Activated CD4-positive, alpha-beta T cell treated with anti-CD3 and anti-CD28 coated beads, Interleukin-2, amount 50 U/mL, for 16 hours (primary cell): ENCODE results near the gene OST4.
"Not testable (repeated sequence)": the region's sequence is repeated elsewhere in the genome, so short reads cannot be mapped to it uniquely, and the experiment has no call there.

ENCODE experiments used
- DNase-seq: peaks from one replicate; pipeline ENCODE4 v3.0.0-alpha.2; 2020

OST4 gene

DNA sequence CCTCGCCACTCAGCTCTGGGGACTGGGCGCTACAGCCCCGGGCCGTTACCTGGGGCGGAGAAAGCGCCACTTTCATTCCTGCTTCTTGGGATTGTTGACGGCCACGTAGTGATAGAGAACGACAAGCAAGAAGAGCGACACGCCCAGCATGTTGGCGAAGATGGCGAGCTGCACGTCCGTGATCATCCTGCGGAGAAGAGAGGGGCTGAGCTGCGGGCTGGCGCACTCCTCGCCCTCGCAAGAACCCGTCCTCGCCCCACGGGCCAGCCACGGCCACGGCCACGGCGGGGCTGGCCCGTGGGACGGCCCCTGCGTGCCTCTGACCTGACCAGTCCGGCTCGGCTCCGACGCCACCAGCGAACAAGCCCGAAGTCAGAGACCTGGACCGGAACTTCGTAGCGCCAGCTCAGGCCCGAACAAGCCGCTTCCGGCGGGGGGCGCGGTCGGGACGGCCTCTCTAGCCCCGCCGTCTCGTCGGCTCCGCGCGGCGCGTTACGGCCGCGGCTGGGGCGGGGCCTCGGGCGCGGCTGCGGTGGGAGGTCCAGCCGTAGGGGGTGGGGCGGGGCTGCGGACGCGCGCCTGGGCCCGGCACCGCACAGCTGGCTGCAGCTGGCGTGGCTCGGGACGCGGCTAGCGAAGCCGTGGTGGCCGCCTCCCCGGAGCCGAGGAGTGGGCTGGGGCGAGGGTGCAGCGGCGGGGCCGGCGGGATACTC lies at the start of gene OST4:
TSS of gene OST4 (minus strand) at position 378 of the 713 bp plus-strand sequence.
- DNase-seq: peak; percentile 94

DNA sequence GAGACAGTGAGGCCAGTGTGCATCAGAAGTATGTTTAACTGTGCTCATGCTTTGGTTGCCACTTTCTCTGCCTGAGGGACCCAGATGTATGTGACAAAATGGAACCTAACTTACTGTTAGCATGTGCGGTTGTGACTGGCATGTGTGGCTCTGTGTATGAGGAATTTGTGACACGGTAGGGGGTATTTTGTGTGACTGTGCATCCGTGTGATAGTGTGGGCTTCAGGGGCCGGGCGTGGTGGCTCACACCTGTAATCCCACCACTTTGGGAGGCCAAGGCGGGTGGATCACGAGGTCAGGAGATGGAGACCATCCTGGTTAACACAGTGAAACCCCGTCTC lies 47.8 kb upstream of the OST4 start:
- not testable (repeated sequence) for DNase-seq

DNA sequence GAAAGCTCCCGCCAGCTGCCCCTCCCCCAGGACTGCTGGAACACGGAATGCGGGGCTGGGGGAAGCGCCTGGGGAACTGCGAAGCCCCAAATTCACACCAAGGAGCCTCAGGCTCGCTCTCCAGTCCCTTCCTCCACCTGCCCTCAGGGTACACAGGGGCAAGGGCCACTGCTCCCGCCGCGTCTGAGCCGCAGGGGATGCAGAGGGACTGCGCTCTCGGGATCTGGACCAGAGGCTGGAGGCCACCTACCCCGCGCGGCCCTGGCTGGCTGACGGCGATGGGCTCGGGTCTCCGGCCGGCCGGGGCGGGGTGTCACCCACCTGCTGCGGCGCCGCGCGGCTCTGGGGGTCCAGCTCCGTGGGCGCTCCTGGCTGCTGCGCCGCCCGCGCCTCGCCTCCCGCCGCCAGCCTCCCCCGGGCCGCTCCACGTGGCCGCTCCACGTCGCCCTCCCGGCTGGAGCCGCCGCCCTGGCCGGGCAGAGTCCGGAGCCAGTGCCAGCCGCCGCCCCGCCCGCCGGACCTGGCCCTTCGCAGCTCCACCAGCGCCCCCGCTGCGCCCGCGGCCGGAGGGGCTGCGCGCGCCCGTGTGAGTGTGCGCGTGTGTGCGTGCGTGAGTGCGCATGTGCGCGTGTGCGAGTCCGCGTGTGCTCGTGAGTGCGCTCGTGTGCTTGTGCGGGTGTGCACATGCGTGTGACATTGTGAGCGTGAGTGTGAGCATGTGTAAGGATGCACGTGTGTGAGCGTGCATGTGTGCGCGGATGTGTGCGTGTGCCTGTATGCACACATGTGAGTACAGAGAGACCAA lies 47.3 kb upstream of the OST4 start, which contains the start of gene CGREF1:
TSS of gene CGREF1 (minus strand) at position 604 of the 805 bp plus-strand sequence. CDS start 14,762 bp downstream, outside the sequence.
- no peak for DNase-seq

DNA sequence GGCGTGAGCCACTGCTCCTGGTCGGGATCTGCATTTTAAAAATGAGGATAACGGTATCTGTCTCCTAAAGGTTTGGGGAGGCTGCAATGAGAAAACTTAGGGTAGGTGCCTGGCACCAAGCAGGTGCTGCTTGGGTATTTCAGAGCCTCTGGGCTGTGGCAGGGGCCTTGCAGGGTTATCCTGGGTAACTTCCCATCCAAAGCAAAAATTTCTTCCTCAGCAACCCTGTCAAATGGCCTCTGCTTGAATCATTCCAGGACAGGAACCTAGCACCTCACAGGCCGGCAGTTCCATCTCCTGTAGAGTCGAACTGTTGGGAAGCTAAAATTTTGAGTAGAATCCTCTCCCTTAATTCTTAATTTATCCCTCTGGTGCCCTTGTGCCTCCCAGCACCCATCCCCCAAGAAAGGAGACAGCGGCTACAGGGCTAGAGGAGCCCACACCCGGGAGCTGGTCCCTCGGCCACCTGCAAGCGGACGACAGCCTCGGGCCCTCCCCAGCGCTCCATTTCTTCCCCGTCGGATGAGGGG lies 46.6 kb upstream of the OST4 start:
- no peak for DNase-seq

DNA sequence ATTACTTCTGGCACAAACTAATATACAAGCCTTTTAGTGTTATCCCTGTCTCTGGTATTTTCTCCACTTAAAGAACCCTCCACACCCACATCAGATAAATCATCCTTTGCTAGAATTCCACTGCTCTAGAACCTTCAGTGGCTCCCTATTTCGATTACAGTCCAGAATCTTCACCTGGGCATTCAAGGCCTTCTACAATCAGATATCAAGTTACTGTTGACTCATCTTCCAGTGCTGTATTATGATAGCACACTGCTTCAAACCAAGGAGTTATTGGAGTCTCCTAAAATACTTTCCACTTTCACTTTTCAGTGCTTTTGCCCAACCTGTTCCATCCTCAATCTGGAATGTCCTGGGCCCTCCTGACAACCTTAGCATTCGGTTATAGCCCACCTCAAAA lies 44.1 kb upstream of the OST4 start:
- DNase-seq: no peak

DNA sequence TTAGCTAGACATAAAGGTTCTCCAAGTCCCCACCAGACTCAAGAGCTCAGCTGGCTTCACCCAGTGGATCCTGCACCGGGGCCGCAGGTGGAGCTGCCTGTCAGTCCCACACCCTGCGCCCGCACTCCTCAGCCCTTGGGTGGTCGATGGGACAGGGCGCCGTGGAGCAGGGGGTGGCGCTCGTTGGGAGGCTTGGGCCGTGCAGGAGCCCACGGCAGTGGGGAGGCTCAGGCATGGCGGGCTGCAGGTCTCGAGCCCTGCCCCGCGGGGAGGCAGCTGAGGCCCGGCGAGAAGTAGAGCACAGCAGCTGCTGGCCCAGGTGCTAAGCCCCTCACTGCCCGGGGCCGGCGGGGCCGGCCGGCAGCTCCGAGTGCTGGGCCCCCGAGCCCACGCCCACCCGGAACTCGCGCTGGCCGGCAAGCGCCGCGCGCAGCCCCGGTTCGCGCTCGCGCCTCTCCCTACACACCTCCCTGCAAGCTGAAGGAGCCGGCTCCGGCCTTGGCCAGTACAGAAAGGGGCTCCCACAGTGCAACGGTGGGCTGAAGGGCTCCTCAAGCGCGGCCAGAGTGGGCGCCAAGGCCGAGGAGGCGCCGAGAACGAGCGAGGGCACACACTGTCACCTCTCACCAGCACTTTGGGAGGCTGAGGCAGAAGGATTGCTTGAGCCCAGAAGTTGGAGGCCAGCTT lies 40.1 kb upstream of the OST4 start:
- DNase-seq: not testable (repeated sequence)

DNA sequence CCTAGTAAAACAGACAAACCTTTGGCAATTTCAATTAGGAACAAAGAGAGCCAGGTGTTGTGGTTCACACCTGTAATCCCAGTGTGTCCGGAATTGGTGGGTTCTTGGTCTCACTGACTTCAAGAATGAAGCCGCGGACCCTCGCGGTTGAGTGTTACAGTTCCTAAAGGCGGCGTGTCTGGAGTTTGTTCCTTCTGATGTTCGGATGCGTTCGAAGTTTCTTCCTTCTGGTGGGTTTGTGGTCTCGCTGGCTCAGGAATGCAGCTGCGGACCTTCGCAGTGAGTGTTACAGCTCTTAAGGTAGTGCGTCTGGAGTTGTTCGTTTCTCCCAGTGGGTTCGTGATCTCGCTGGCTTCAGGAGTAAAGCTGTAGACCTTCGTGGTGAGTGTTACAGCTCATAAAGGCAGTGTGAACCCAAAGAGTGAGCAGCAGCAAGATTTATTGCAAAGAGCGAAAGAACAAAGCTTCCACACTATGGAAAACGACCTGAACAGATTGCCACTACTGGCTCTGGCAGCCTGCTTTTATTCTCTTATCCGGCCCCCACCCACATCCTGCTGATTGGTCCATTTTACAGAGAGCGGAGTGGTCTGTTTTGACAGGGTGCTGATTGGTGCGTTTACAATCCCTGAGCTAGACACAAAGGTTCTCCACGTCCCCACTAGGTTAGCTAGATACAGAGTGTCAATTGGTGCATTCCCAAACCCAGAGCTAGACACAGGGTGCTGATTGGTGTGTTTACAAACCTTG lies 39.3 kb upstream of the OST4 start:
- not testable (repeated sequence) for DNase-seq

DNA sequence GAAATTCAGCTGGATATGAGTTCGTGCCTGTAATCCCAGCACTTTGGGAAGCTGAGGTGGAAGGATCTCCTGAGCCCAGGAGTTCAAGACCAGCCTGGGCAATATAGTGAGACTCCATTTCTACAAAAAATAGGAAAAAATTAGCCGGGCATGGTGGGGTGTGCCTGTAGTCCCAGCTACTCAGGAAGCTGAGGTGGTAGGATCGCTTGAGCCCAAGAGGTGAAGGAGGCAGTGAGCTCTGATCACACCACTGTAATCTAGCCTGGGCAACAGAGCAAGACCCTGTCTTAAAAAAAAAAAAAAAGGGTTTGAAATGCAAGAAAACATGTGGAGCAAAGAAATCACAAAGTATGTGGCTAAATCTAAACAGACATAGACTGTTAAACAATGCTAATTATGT lies 37.6 kb upstream of the OST4 start:
- DNase-seq: no peak

DNA sequence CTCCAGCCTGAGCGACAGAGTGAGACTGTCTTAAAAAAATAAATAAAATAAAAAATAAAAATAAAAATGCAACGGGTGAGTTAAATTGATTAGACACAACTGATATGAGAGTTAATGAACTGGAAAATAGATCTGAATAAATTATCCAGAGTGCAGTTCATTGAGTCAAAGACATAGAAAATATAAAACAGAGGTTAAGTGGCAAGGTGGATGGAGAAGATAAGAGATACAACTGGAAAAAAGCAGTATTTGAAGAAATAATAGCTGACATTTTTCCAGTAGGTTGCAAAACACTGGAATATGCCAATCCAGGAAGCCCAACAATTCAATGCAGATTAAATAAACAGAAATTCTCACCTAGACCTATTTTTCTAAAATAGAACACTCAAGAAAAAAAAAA lies 36.8 kb upstream of the OST4 start:
- no peak for DNase-seq

DNA sequence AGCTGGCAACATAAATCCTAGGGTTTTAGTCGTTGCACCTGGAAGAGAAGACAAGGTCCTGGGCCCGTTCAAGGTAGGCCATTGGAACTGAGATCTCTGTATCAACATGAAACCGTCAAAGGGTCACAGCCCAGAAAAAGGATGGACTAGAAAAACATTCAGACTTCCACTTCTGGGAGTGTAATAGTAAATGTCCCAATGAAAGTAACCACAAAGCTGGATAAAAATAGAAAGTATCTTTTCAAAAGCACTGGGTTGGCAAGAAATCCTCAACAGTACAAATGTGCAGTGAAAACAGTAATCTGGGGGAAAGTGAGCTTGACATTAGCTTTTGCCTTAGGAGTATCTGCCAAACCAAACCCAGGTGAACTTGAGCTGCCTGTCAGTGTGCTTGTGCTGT lies 34.5 kb upstream of the OST4 start:
- DNase-seq: no peak

DNA sequence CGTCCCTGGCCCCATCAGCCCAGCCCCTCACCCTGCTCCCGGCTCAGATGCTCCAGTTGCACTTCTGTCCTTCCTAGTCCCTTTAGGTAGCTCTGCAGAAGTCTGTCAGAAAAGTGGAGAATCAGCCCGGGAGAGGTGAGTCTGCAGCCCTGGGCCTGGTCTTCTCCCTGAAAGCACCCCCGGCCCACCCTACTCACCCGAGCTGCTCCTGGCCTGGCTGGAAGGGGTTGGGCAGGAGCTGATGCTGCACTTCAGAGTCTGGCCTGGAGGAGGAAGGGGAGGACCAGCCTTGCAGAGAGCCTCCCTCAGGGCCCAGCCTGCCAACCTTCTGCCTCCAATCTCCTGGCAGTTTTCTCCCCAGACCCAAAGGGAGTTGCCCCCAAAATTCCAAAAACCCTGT lies 30.9 kb upstream of the OST4 start:
- DNase-seq: no peak

DNA sequence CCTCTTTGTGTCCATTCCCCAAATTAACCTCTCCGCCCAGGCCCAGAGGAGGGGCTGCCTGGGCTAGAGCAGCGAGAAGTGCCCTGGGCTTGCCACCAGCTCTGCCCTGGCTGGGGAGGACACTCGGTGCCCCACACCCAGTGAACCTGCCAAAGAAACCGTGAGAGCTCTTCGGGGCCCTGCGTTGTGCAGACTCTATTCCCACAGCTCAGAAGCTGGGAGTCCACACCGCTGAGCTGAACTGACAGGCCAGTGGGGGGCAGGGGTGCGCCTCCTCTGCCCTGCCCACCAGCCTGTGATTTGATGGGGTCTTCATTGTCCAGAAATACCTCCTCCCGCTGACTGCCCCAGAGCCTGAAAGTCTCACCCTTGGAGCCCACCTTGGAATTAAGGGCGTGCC lies 28.6 kb upstream of the OST4 start:
- no peak for DNase-seq

DNA sequence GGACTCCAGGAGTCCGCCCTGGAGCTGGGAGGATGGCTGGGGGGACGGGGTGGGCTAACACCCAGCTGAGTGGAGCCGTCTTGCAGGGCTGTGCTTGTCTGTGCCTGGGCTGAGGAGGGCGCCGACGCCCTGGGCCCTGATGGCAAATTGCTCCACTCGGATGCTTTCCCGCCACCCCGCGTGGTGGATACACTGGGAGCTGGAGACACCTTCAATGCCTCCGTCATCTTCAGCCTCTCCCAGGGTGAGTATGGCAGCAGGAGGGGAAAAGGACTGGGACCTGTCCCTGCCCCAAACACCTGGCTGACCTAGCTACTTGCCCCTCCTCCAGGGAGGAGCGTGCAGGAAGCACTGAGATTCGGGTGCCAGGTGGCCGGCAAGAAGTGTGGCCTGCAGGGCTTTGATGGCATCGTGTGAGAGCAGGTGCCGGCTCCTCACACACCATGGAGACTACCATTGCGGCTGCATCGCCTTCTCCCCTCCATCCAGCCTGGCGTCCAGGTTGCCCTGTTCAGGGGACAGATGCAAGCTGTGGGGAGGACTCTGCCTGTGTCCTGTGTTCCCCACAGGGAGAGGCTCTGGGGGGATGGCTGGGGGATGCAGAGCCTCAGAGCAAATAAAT lies 28.0 kb upstream of the OST4 start:
- DNase-seq: no peak

DNA sequence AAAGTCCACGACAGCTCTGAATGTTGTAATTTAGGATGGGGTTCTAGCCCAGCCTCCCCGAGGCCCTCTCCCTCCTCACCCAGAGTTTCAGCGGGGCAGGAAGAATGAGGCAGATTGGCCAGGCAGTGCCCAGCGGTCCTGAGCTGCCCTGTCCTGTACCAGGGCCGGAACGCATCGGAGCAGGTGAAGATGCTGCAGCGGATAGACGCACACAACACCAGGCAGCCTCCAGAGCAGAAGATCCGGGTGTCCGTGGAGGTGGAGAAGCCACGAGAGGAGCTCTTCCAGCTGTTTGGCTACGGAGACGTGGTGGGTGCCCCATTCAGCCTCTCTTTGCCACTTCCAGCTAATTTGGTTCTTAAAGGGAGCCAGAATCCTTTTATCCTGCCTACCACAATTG lies 25.9 kb upstream of the OST4 start:
- DNase-seq: no peak

DNA sequence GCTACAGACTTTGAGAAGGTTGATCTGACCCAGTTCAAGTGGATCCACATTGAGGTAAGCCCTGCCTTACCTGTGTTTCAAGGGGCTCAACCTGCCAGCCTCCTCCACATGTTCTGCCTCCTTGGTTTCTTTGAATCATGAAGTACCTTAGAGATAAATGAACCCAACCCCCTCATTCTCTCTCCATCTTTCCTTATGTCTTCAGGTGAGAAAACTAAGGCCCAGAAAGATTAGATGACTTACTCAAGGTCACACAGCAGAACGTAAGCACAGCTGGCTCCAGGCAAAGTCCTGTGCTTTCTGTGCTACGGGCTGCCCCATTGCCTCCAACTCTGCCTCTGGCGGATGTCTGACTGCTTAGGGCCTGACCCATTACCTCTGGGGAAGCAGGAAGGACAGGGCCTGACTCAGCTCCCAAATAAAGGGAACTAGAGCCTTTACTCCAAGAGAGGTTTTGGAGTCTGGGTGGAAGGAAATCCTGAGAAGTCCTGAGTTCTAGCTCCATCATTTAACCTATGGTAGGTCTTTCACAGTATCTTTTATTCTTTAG lies 25.4 kb upstream of the OST4 start:
- DNase-seq: no peak

DNA sequence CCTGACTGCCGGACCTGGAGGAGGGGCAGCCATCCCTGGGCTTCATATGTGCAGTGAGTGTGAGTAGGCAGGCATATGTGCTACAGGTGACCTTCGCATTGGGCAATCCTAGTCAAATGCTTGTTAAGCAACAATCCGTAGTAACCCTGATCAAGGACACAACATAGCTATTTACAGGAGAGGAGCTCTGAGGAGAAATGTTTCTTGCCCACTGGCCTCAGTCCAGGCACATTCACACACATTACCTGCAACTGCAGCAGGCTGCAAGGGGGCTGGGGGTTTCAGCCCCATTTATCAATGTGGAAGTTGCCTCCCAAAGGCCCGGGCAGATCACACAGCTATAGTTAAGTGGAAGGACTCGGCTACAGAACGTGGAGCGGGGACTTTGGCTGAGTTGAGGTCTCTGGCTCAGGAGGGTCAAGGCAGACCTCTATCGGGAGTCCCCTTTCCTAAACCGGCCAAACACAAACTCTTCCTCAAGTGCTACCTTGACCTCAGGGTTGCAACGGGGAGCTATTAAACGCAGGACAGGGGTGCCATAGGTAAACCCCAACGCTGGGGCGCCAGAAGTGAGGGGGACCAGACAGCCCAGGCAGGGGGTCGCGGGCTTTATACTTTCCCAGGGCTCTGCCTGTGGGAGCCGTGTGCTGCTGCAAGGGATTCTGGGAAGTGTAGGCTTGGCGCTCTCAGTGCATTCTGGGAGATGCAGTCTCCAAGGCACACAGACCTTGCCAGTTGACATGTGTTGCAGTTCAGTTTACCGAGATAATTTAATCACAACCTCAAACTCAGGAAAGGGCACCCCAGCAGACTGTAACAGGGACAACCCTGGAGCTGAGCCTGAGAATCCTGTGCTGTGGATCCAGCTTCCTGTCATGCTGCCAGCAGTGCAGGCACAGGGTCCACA lies 24.5 kb upstream of the OST4 start:
- peak; percentile 61 for DNase-seq

DNA sequence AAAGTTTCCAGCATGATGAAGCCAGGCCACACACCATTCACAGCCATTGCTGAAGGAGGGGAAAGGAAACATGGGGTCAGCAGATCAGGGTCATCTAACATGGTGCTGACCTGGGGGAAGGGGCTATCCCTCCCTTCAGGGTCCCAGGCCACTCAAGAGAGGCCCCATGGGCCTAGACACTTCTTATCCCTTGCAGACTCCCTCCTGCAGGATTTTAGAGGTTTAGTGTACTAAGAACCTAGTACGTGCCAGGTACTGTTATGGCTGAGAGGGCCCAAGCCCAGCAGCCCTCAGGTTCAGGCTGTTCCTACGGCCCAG lies 23.9 kb upstream of the OST4 start:
- no peak for DNase-seq

DNA sequence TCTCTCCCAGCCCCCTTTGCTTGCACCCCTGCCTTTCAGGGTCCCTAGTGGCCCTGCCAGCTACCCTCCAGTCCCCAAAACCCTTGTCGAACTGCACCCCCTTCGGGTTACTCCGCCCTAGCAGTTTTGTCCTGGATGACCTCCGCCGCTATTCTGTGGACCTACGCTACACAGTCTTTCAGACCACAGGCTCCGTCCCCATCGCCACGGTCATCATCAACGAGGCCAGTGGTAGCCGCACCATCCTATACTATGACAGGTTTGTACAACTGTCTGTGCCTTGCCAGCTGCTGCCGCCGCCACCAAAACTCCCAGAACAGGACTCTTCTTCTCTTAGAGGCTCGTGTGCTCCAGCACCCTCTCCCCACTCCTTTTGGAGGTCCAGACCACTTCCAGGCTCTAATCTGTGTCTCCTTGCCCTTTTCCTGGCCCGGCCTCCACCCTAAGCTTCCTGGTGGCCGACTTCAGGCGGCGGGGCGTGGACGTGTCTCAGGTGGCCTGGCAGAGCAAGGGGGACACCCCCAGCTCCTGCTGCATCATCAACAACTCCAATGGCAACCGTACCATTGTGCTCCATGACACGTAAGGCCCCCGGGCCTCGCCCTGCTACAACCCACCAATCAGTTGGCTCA lies 23.0 kb upstream of the OST4 start:
- no peak for DNase-seq

DNA sequence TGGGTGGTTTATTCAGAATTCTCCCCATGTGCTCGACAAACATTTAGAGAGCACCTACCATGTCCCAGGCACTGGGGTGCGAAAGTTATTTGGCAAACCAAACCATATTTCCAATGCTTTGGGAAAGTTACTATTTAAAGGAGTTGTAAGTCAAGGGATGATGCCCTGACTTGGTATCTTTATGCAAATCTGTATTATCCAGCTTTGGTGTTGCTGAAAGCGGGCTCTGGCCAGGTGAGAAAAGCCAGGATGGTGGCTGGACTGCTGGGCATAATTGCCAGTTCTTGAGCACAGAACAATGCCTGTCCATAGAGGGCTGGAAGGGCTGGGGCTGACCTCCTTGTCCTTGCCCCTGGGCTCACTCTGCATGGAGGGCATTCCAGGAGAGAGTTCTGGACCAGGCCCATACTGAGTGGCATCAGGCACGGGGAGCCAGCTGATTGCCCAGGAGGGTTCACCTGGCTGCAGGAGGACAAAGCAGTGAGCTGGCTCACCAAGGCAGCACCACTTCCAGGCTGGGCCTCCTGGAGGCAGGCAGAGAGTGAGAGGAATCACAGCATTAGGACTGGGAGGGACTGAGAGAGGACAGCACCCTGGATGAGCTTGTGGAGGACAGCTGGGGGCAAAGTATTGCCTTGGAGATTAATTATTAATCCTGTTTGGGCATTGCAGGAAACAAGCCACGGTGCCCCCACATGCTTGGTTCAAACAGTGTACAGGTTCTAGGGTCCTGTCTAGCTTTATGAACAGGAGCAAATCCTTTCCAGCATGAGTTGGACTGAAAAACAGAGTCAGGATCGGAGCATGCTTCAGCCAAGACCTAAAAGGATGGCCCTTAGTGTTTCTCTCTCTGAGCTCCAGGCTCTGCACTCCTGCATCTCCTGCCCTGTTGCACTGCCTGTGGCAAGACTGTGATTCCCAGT lies 22.2 kb upstream of the OST4 start:
- no peak for DNase-seq
